Ishikawa (cell line): Measurements from ENCODE around the gene MYL6B.

ENCODE experiments used
- CEBPB ChIP-seq: IDR thresholded peaks from 2 replicates; pipeline ENCODE4 v1.6.1; 2012
- CREB1 ChIP-seq: IDR thresholded peaks from 2 replicates; pipeline ENCODE4 v1.6.1; 2012; ENCODE audit warnings: low read depth
- EGR1 ChIP-seq: IDR thresholded peaks from 2 replicates; pipeline ENCODE4 v1.6.1; 2012
- EP300 ChIP-seq: IDR thresholded peaks from 2 replicates; pipeline ENCODE4 v1.6.1; 2012; ENCODE audit warnings: borderline replicate concordance
- FOXM1 ChIP-seq: IDR thresholded peaks from 2 replicates; pipeline ENCODE4 v1.6.1; 2012; ENCODE audit warnings: low read depth, borderline replicate concordance
- MAX ChIP-seq: IDR thresholded peaks from 2 replicates; pipeline ENCODE4 v1.6.1; 2012
- NFIC ChIP-seq: IDR thresholded peaks from 2 replicates; pipeline ENCODE4 v1.6.1; 2012
- RAD21 ChIP-seq: IDR thresholded peaks from 2 replicates; pipeline ENCODE4 v1.6.1; 2012; ENCODE audit warnings: low read depth
- REST ChIP-seq: IDR thresholded peaks from 2 replicates; pipeline ENCODE4 v1.6.1; 2012; ENCODE audit warnings: low read depth, mild to moderate bottlenecking
- TAF1 ChIP-seq: IDR thresholded peaks from 2 replicates; pipeline ENCODE4 v1.6.1; 2012; ENCODE audit warnings: low read depth, mild to moderate bottlenecking
- TCF12 ChIP-seq: IDR thresholded peaks from 2 replicates; pipeline ENCODE4 v1.6.1; 2012; ENCODE audit warnings: low read depth
- TEAD4 ChIP-seq: IDR thresholded peaks from 2 replicates; pipeline ENCODE4 v1.6.1; 2012
- USF1 ChIP-seq: IDR thresholded peaks from 2 replicates; pipeline ENCODE4 v1.6.1; 2012
- YY1 ChIP-seq: IDR thresholded peaks from 2 replicates; pipeline ENCODE4 v1.6.1; 2012; ENCODE audit warnings: low read depth
- ZBTB7A ChIP-seq: IDR thresholded peaks from 2 replicates; pipeline ENCODE4 v1.6.1; 2012; ENCODE audit warnings: low read depth

Gene MYL6B

GRCh38 chr12:56160894-56161689 lies 8.7 kb downstream of the MYL6B start:
- TF ChIP-seq CEBPB (no peak), FOXM1 (no peak), CREB1 (no peak), EGR1 (no peak), REST (no peak), ZBTB7A (no peak), TEAD4 (no peak), EP300 (no peak), NFIC (no peak), TAF1 (no peak), RAD21 (no peak), MAX (no peak), YY1 (no peak), USF1 (no peak), TCF12 (no peak)

- TF ChIP-seq TAF1 (no peak), FOXM1 (no peak), RAD21 (no peak), ZBTB7A (no peak), USF1 (no peak), MAX (no peak), CEBPB (no peak), REST (no peak), TCF12 (no peak), YY1 (no peak), TEAD4 (no peak), CREB1 (no peak), EGR1 (no peak), EP300 (no peak)
Measured at GRCh38 chr12:56161690-56162351, 9.4 kb downstream of the MYL6B start.

GRCh38 chr12:56162468-56163290 lies 10.3 kb downstream of the MYL6B start:
- TF ChIP-seq CREB1 (no peak), TCF12 (no peak), YY1 (no peak), USF1 (no peak), MAX (no peak), FOXM1 (no peak), TEAD4 (0 out of 2 replicates have a peak, but pooled peaks have one; percentile 8)

- 0 out of 2 replicates have a peak, but pooled peaks have one; percentile 23 for TF ChIP-seq TAF1
- no peak for TF ChIP-seq CEBPB
- TF ChIP-seq YY1, result no peak
Measured at GRCh38 chr12:56163533-56164344, 11.4 kb downstream of the MYL6B start.
